Psoas muscle (tissue), 8 donors: ENCODE measurements around the gene SUPT4H1. TPM values are rescaled to one million over a fixed set of nuclear protein-coding genes. Genes with fewer than 3 reads are reported as not detected.
"Not testable (repeated sequence)": the region's sequence is repeated elsewhere in the genome, so short reads cannot be mapped to it uniquely, and the experiment has no call there.

Experiments
- ATAC-seq, 4 donors: fragments of 200-7000 bp; cut with Tn5 transposase; one replicate each; pipeline ENCODE4 v1.9.1; 2020; ENCODE audit warnings: moderate library complexity in 3 of 4, mild to moderate bottlenecking in 2 of 4
- DNase-seq, 2 donors: peaks; one replicate each; pipeline ENCODE4 v3.0.0-alpha.2; 2020
- H3K27ac ChIP-seq: fragments of 200-600 bp; one replicate; pipeline ENCODE4 v1.8.0; 2022
- H3K27me3 ChIP-seq, 3 donors: fragments of 200-600 bp in 1 of 3; one replicate each; pipeline versions ENCODE4 v1.6.1 to v1.8.0; 2013 to 2022; ENCODE audit warnings: low read length in 2 of 3, mild to moderate bottlenecking in 2 of 3, moderate library complexity in 1 of 3; ENCODE audit not compliant: insufficient read depth in 3 of 3
- H3K36me3 ChIP-seq, 2 donors: fragments of 200-600 bp in 1 of 2; one replicate each; pipeline versions ENCODE4 v1.6.1 to v1.8.0; 2013 to 2022; ENCODE audit warnings: low read depth in 1 of 2, mild to moderate bottlenecking in 1 of 2, moderate library complexity in 1 of 2; ENCODE audit not compliant: insufficient read depth in 1 of 2
- H3K4me1 ChIP-seq: fragments of 200-600 bp; one replicate; pipeline ENCODE4 v1.8.0; 2022
- H3K4me3 ChIP-seq: fragments of 200-600 bp; one replicate; pipeline ENCODE4 v1.8.0; 2022; ENCODE audit warnings: mild to moderate bottlenecking
- H3K9me3 ChIP-seq: fragments of 200-600 bp; one replicate; pipeline ENCODE4 v1.8.0; 2022
- CTCF ChIP-seq: fragments of 200-600 bp; IDR thresholded peaks from one replicate; pipeline ENCODE4 v1.8.0; 2022; ENCODE audit warnings: antibody characterized with exemption
- WGBS, 3 donors: extraction: QIAGEN DNeasy Blood & Tissue Kit; methylation state at CpG; one replicate each; pipeline versions ENCODE4 v1.1.6 to v1.1.7; 2013; 5-methylcytosine and 5-hydroxymethylcytosine counted together
- intact Hi-C, 2 donors: fragments of 100-400 bp; cut with DNase I; formaldehyde crosslinking; loops; one replicate each; pipeline versions ENCODE4 v1.11.0 to v1.14.2; 2022
- polyA plus RNA-seq, 3 donors: library from polyadenylated mRNA; stranded (reverse); fragments of 200-250 nt; gene quantifications; one replicate each; pipeline ENCODE4 v1.2.3, GENCODE V29; 2013
- total RNA-seq, 4 donors: library from RNA; stranded (reverse); fragmentation: NEBNext Ultra II Directional in 2 of 4; extraction: Animal tissue kit (Norgen Biotek cat#: 25700) in 2 of 4; gene quantifications; one replicate each; pipeline versions ENCODE4 v1.2.1 to v1.2.4, GENCODE V29; 2021 to 2023
- donor health status: healthy with polysubstance abuse.
- donor health status: DM: no; HTN: no; CAD: no; lungs with moderate emphysema.
- donor health status: Bipolar disorder and iron deficiency.
- donor health status: healthy.
- donor health status: DM: yes; HTN: yes; CAD: no.
- donor health status: DM: no; HTN: no; CAD: no.
- donor health status: DM: no; HTN: no; CAD: no.
- donor health status: DM: yes; HTN: yes; CAD: no.

The SUPT4H1 gene
- total and polyA plus RNA-seq, 7 donors: 52.1 to 86.8 (median 58.2) TPM

GRCh38 chr17:58344791-58345157, 7.2 kb downstream of the SUPT4H1 start:
- Histone ChIP-seq H3K27me3 (no peaks in the 10 kb centered on the region), H3K4me1 (no peaks in the 10 kb centered on the region), H3K27ac (no peak overlapping the region), H3K4me3 (no peak overlapping the region), H3K36me3 (peaks cover 13 to 61% of the 10 kb centered on the region in 2 donors), H3K9me3 (no peaks in the 10 kb centered on the region)
- intact Hi-C loops: no loop called here
- ATAC-seq (no peak), DNase-seq (no peak)
- no peak for TF ChIP-seq CTCF
- WGBS, 3 donors: 67 to 72% (median 70%) methylated on average over 2 of the region's 2 CpGs

GRCh38 chr17:58344047-58344790, 7.8 kb downstream of the SUPT4H1 start:
- ATAC-seq: peak in 1 of 4 donors; percentile 36
- H3K4me3 ChIP-seq: no peak overlapping the region
- 44 to 49% (median 45%) methylated on average over 9 of the region's 9 CpGs for WGBS, 3 donors
- H3K36me3 ChIP-seq: peaks cover 11 to 56% of the 10 kb centered on the region in 2 donors
- H3K27me3 ChIP-seq: no peaks in the 10 kb centered on the region
- no peak for DNase-seq
- intact Hi-C loops: no loop called here
- no peaks in the 10 kb centered on the region for H3K9me3 ChIP-seq
- no peak for TF ChIP-seq CTCF
- no peaks in the 10 kb centered on the region for H3K4me1 ChIP-seq
- H3K27ac ChIP-seq: no peak overlapping the region

GRCh38 chr17:58343131-58343530, 8.9 kb downstream of the SUPT4H1 start:
- H3K27ac ChIP-seq: no peak overlapping the region
- peaks cover 0 to 4% (median 0%) of the 10 kb centered on the region in 3 donors for H3K27me3 ChIP-seq
- H3K4me3 ChIP-seq: no peak overlapping the region
- intact Hi-C loops: no loop called here
- ATAC-seq (no peak), DNase-seq (no peak)
- 90 to 93% (median 93%) methylated on average over 4 of the region's 4 CpGs for WGBS, 3 donors
- H3K9me3 ChIP-seq: no peaks in the 10 kb centered on the region
- TF ChIP-seq CTCF: no peak
- H3K4me1 ChIP-seq: no peaks in the 10 kb centered on the region
- peaks cover 11 to 45% of the 10 kb centered on the region in 2 donors for H3K36me3 ChIP-seq

- peaks cover 0 to 9% (median 0%) of the 10 kb centered on the region in 3 donors for H3K27me3 ChIP-seq
- TF ChIP-seq CTCF: no peak
- 75 to 81% (median 80%) methylated on average over 4 of the region's 4 CpGs for WGBS, 3 donors
- no peak for ATAC-seq
- H3K9me3 ChIP-seq: no peaks in the 10 kb centered on the region
- H3K4me3 ChIP-seq: no peak overlapping the region
- H3K4me1 ChIP-seq: no peaks in the 10 kb centered on the region
- no peak for DNase-seq
- H3K36me3 ChIP-seq: peaks cover 11 to 33% of the 10 kb centered on the region in 2 donors
- no peak overlapping the region for H3K27ac ChIP-seq
- intact Hi-C loops: no loop called here
These were observed 10.0 kb downstream of the SUPT4H1 start for GRCh38 chr17:58341861-58342475.

- DNase-seq, intact Hi-C loops, H3K27ac ChIP-seq, H3K9me3 ChIP-seq, ATAC-seq, H3K4me1 ChIP-seq, H3K27me3 ChIP-seq, H3K4me3 ChIP-seq: not testable (repeated sequence)
- peaks cover 5 to 27% of the 10 kb centered on the region in 2 donors for H3K36me3 ChIP-seq
- WGBS, 3 donors: 90 to 94% (median 90%) methylated on average over 11 of the region's 11 CpGs
These were observed 10.7 kb downstream of the SUPT4H1 start for GRCh38 chr17:58341136-58341860.
